Prostate gland (tissue), 2 donors: ENCODE measurements around the gene IL17A. TPM values are rescaled to one million over a fixed set of nuclear protein-coding genes. Genes with fewer than 3 reads are reported as not detected.

Experiments
- DNase-seq: peaks from one replicate; pipeline ENCODE4 v3.0.0-alpha.2; 2019; ENCODE audit warnings: low spot score
- H3K27ac ChIP-seq, 2 donors: fragments of 200-600 bp; sonication (generic); 2 replicates each; pipeline ENCODE4 v1.5.1; 2017 to 2019
- H3K27me3 ChIP-seq: fragments of 200-600 bp; sonication (generic); replicated peaks from 2 replicates; pipeline ENCODE4 v1.5.1; 2019; ENCODE audit not compliant: insufficient read depth
- H3K36me3 ChIP-seq, 2 donors: fragments of 200-600 bp; sonication (generic); 1 replicate in 1 of 2; 2 replicates in 1 of 2; pipeline versions ENCODE4 v1.5.1 to v1.8.1; 2017 to 2019
- H3K4me1 ChIP-seq: fragments of 200-600 bp; sonication (generic); replicated peaks from 2 replicates; pipeline ENCODE4 v1.5.1; 2019
- H3K4me3 ChIP-seq, 2 donors: fragments of 200-600 bp; sonication (generic); 2 replicates each; pipeline ENCODE4 v1.5.1; 2017 to 2019
- H3K9me3 ChIP-seq: fragments of 200-600 bp; sonication (generic); 2 replicates; pipeline ENCODE4 v1.5.1; 2017
- POLR2A ChIP-seq: fragments of 450-650 bp; IDR thresholded peaks from one replicate; pipeline ENCODE4 v1.6.1; 2016; ENCODE audit warnings: antibody characterized with exemption, mild to moderate bottlenecking
- WGBS: methylation state at CpG from one replicate; pipeline ENCODE4 v1.1.5; 2018; 5-methylcytosine and 5-hydroxymethylcytosine counted together
- intact Hi-C: fragments of 100-400 bp; cut with DNase I; formaldehyde crosslinking; loops from one replicate; pipeline ENCODE4 v1.14.2; 2022
- microRNA counts, 2 donors: library from miRNA; unstranded; fragments of <30 nt; microRNA quantifications; one replicate each; lab custom pipeline; 2016 to 2017
- microRNA-seq: library from miRNA; unstranded; fragments of <30 nt; microRNA quantifications from one replicate; pipeline ENCODE4, GENCODE V29; 2016
- small RNA-seq, 2 donors: library from RNA; depleted of rRNA; stranded (forward); fragments of <200 nt; gene quantifications; one replicate each; pipeline ENCODE3, GENCODE V24; 2016
- total RNA-seq, 2 donors: library from RNA; depleted of rRNA; stranded (reverse); fragments of >200 nt; gene quantifications; one replicate each; pipeline ENCODE4 v1.1.0, GENCODE V29; 2016
- TF ChIP-seq, protein P1 (sequence below), 4 experiments: fragments of 200-600 bp in 2 of 4; fragments of 450-650 bp in 2 of 4; sonication (generic) in 2 of 4; IDR thresholded peaks; 1 replicate in 3 of 4; 2 replicates in 1 of 4; pipeline ENCODE4 v1.5.1; 2016 to 2019; ENCODE audit warnings: antibody characterized with exemption in 4 of 4, mild to moderate bottlenecking in 2 of 4, moderate library complexity in 2 of 4

IL17A gene
- total RNA-seq, 2 donors from 2014 or later = not detected

- DNase-seq = peak; percentile 6
- Histone ChIP-seq H3K27me3 (no peaks in the 10 kb centered on the region), H3K27ac (no peak overlapping the region), H3K36me3 (no peaks in the 10 kb centered on the region), H3K9me3 (no peaks in the 10 kb centered on the region), H3K4me1 (no peaks in the 10 kb centered on the region), H3K4me3 (no peak overlapping the region)
- intact Hi-C loops = loop anchor here (10.0 kb wide), 1 partner anchor 129 kb away; no protein-coding TSS in a partner anchor
- no peak for TF ChIP-seq POLR2A
- TF ChIP-seq, protein P1, sequence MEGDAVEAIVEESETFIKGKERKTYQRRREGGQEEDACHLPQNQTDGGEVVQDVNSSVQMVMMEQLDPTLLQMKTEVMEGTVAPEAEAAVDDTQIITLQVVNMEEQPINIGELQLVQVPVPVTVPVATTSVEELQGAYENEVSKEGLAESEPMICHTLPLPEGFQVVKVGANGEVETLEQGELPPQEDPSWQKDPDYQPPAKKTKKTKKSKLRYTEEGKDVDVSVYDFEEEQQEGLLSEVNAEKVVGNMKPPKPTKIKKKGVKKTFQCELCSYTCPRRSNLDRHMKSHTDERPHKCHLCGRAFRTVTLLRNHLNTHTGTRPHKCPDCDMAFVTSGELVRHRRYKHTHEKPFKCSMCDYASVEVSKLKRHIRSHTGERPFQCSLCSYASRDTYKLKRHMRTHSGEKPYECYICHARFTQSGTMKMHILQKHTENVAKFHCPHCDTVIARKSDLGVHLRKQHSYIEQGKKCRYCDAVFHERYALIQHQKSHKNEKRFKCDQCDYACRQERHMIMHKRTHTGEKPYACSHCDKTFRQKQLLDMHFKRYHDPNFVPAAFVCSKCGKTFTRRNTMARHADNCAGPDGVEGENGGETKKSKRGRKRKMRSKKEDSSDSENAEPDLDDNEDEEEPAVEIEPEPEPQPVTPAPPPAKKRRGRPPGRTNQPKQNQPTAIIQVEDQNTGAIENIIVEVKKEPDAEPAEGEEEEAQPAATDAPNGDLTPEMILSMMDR (IDR thresholded peaks at IDR 0.05) = peak in 3 of 4 experiments; percentile 30 to 51 (median 40)
- 30% methylated on average over 15 of the region's 15 CpGs for WGBS
These were observed 48.0 kb downstream of the IL17A start for GRCh38 chr6:52233975-52234823.

MicroRNA genes within 50 kb of the gene (microRNA counts, 767-probe panel; counts per million panel counts)
- microRNA hsa-miR-133b (lab: Ali Mortazavi, UCI) (0 to 431 counts per million in 2 donors), microRNA hsa-miR-206 (lab: Ali Mortazavi, UCI) (431 to 2,000 counts per million in 2 donors)

Small RNA genes within 50 kb of the gene (microRNA-seq; reads per million reads assigned to microRNA genes)
- not detected for gene MIR133B
- 33.8 reads per million, percentile 63 among the genes with 10 or more reads in this experiment for gene MIR206

Small RNA genes within 50 kb of the gene (small RNA-seq; reads per million reads assigned to genes)
- 0.09 to 0.30 reads per million in 2 donors for gene MIR133B
- gene MIR206 = 0 reads per million in 2 donors

Other genes with a start within 250 kb of the IL17A start
- 1 to 10 TPM in 1 of 2 donors, under 1 TPM in 1; 0.46 to 1.1 TPM for gene PKHD1, start 98.8 kb upstream of the IL17A start, total RNA-seq
- not detected for gene IL17F, start 58.1 kb downstream of the IL17A start, total RNA-seq
- gene MCM3, start 98.4 kb downstream of the IL17A start, total RNA-seq = 10 to 100 TPM; 33.6 to 51.1 TPM
- gene PAQR8, start 175.8 kb downstream of the IL17A start, total RNA-seq = 10 to 100 TPM in 1 of 2 donors, 1 to 10 TPM in 1; 9.9 to 15.8 TPM
- gene EFHC1, start 234.0 kb downstream of the IL17A start, total RNA-seq = 10 to 100 TPM; 19.4 to 23.5 TPM